D721Med (cell line): Measurements from ENCODE around the gene RFNG.

Experiments used
- DNase-seq: peaks from one replicate; pipeline ENCODE4 v3.0.0; 2011; ENCODE audit warnings: low spot score; ENCODE audit not compliant: insufficient read length
- FAIRE-seq: peaks from 2 replicates; lab custom pipeline; 2011; peaks lifted over from hg19 to GRCh38; lab: Jason Lieb, UNC
- CTCF ChIP-seq: IDR thresholded peaks from 2 replicates; pipeline ENCODE4 v1.5.1; 2012; ENCODE audit warnings: mild to moderate bottlenecking, control low read depth; ENCODE audit not compliant: insufficient read depth; ENCODE audit errors: missing control alignments

The RFNG gene

GRCh38 chr17:82008941-82009405, 42.6 kb downstream of the RFNG start:
- DNase-seq (no peak), FAIRE-seq (no peak)
- TF ChIP-seq CTCF: no peak

- no peak for FAIRE-seq
These were observed 43.2 kb downstream of the RFNG start for GRCh38 chr17:82008258-82008940.

GRCh38 chr17:82007495-82008257, 43.9 kb downstream of the RFNG start:
- TF ChIP-seq CTCF: no peak

More at GRCh38 chr17:82008258-82008940, 43.2 kb downstream of the RFNG start:
- TF ChIP-seq CTCF: no peak
- DNase-seq: no peak

GRCh38 chr17:82007228-82007494, 44.5 kb downstream of the RFNG start:
- TF ChIP-seq CTCF: no peak
- FAIRE-seq (no peak), DNase-seq (no peak)

More at GRCh38 chr17:82007495-82008257, 43.9 kb downstream of the RFNG start:
- no peak for DNase-seq
- no peak for FAIRE-seq

GRCh38 chr17:82006468-82007227, 45.0 kb downstream of the RFNG start:
- FAIRE-seq (no peak), DNase-seq (no peak)
- no peak for TF ChIP-seq CTCF

- no peak for TF ChIP-seq CTCF
- DNase-seq (no peak), FAIRE-seq (no peak)
These were observed 45.8 kb downstream of the RFNG start for GRCh38 chr17:82005701-82006348.
